HG03521 (cell line): ENCODE results near the gene ZNF783.
"Not testable (repeated sequence)": the region's sequence is repeated elsewhere in the genome, so short reads cannot be mapped to it uniquely, and the experiment has no call there.

Experiments
- ATAC-seq: cut with Tn5 transposase; IDR thresholded peaks from one replicate; pipeline ENCODE4 v1.9.1; 2021; ENCODE audit warnings: mild to moderate bottlenecking, moderate library complexity; ENCODE audit not compliant: unreplicated experiment

Gene ZNF783

DNA sequence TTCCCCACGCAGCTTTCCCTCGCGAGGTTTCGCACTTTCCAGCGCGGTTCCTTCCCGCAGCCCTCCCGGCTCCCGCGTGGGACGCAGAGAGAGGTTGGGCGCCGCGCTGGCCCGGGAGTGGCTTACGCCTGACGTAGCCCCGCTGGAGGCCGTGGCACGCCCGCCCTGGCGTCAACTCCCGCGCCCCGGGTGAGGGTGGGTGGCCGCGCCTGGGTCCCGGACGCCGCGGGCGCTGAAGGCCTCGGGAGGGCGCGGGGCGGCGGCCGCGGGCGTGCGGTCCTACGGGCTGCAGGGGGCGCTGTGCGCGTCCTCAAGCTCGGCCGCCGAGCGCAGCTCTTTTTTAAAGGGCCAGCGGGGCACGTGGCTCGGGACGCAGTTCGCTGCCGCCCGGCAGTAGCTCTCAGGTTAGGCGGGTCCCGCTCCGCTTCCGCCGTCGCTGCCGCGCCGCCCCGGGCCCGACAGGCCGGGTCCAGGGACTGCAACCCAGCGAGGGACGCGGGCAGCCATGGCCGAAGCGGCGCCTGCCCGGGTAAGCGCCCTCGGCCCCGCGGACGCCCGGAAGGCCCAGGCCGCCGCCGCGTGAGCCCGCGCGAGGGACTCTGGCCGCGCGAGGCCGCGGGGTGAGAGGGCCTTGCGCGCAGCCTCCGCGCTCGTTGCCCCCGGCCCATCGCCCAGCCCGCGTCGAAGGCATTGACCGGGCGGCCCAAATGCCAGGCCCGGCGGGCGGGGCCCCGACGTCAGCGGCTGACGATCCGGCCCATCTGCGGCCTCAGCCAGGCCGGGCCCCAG is at the start of gene ZNF783:
TSS of gene ZNF783 (plus strand) at position 368 of the 789 bp plus-strand sequence. CDS start at position 506, 138 bp downstream.
- ATAC-seq = peak; percentile 83

DNA sequence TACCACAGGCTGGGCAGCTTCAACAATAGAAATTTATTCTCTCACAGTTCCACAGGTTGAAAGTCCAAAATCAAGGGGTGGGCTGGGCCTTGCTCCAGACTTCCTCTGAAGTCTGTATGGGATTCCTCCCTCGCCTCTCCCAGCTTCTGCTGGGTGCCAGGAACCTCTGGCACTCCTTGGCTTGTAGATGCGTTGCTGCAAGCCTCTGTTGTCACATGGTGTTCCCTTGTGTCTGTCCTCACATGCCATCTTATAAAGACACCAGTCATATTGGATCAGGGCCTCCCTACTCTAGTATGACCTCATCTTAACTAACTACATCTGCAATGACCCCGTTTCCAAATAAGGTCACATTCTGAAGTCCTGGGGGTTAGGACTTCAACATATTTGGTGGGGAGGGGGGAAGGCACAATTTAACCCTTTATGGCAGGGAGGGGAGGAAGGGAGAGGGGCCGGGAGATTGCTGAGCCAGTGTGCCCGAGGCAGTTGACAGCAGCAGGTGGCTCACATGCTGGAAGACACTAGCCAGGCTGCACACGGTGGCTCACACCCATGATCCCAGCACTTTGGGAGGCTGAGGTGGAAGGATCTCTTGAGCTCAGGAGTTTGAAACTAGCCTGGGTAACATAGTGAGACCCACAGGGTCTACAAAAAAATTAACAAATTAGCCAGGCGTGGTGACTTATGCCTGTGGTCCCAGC is 47.8 kb upstream of the ZNF783 start:
- ATAC-seq = no peak

DNA sequence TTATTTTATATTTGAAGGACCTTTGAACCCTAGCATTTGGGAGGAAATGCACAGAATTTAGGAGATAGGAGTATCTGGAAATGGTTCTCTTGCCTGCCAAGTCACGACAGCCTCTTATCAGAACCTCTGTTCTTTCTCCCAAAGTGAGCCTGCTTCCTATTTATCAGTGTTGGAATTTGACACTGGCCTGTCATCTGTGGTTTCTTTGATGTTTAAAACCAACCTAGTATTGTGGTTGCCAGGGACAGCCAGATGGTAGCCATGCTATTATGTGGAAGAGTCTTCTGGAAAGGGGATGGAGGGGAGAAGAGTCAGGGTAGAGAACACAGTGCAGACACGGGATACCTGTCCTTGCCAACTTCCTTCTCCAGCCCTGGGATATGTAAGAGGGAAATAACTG is 45.6 kb upstream of the ZNF783 start:
- ATAC-seq = no peak

DNA sequence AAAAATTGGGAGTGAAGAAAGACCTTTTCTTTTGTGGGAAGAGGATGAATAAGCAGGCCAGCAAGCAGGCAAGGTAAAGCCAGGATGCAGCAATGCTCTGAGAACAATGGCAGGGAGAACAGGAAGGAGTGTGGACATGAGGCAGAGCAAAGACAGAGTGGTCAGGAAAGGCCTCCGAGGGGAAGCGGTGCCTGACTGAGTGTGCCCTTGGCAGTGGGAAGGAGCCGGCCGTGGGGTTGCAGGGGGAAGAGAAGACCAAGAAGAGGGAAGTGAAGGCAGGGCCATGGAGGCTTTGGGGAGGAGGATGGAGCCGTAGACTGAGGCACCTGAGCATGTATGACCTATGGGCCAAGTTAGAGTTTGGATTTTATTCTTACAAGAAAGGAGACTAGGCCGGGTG is 44.4 kb upstream of the ZNF783 start:
- no peak for ATAC-seq

DNA sequence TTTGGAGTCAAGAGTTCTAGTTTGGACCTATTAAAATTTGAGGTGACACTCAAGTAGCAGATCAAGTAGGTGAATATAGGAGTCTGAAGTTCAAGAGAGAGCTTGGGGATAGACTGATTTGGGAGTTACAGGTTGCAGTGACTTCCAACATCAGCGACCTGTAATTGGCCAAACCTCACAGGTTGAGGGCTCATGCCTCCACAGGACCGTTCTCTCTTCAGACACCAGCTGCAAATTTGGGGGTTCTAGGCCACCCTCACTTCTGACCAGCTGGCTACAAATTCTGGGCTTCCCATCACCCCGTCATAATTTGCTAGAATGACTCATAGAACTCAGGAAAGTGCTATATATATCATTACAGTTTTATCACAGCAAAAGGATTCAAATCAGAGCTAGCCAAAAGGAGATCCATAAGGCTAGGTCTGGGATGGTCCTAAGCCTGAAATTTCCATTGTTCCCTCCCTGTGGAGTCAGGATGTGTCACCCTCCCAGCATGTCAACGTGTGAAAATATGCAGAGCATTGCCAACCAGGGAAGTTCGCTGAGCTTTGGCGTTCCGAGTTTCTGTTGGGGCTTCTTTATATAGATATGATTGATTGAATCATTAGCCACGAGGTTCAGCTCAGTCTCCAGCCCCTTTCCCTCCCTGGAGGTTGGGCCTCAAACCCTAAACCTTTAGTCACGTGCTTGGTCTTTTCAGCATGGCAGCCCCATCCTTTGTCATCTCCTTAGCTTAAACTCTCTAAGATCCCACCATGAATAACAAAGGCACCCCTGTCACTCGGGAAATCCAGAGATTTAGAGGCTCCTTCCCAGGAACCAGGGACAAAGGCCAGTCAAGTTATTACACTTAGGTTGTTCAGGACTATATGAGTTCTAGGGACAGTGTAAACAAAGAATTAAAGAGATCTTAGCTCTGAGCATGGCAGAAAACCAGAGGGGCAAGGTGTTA is 43.3 kb upstream of the ZNF783 start:
- ATAC-seq = no peak

DNA sequence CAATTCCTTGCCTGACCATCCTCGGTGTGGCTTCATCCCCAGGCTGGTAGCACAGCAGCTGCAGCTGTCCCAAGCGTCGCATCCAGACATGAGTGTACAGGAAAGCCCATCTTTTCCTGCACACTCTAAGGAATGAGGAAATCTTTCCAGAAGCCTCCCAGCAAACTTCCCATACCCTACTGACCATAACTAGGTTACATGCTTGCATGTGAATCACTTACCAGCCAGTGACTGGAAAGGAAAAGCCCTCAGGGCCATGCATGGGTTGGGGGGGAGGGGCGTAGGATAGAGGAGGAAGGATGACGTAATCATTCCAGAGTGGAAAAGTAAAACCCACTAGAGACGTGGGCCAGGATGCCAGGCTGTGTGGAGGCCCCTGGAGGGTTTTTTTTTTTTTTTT is 41.5 kb upstream of the ZNF783 start:
- ATAC-seq = no peak

GRCh38 chr7:149223176-149223575 is 38.8 kb upstream of the ZNF783 start:
- no peak for ATAC-seq

- no peak for ATAC-seq
Observed at GRCh38 chr7:149223761-149224160, 38.2 kb upstream of the ZNF783 start.

DNA sequence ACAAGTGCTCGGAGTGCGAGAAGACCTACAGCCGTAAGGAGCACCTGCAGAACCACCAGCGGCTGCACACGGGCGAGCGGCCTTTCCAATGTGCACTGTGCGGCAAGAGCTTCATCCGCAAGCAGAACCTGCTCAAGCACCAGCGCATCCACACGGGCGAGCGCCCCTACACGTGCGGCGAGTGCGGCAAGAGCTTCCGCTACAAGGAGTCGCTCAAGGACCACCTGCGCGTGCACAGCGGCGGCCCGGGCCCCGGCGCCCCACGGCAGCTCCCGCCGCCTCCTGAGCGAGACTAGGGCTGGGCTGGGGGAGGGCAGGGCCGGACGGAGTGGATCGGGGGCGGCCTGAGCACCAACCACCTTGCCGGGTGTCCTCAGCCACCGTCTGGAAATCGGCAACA is 37.6 kb upstream of the ZNF783 start:
- no peak for ATAC-seq

DNA sequence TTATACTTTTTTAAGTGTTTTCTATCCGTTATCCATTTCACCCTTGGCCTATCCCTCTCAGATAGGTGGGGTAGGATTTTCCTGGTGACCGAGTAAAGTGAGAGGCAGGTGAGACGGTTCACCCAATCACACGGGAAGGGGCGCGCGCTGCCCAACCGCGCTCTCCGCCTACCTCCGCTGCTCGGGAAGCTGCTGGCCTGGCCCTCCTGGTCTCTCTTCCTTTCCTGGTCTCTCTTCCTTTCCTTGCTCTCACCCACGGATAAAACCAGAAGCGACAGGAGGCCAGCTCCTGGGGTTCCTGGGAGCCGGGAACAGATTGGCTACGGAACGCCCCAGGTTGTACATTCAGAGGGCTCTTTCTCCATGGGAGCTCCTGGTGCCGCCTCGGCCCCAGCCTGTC is 36.9 kb upstream of the ZNF783 start:
- no peak for ATAC-seq

GRCh38 chr7:149225656-149226055 is 36.3 kb upstream of the ZNF783 start:
- no peak for ATAC-seq

- not testable (repeated sequence) for ATAC-seq
Observed at GRCh38 chr7:149226366-149226765, 35.6 kb upstream of the ZNF783 start.

- ATAC-seq = no peak
Observed at GRCh38 chr7:149226840-149227494, 35.0 kb upstream of the ZNF783 start.

- ATAC-seq = no peak
Observed at GRCh38 chr7:149228831-149229471, 33.0 kb upstream of the ZNF783 start.

DNA sequence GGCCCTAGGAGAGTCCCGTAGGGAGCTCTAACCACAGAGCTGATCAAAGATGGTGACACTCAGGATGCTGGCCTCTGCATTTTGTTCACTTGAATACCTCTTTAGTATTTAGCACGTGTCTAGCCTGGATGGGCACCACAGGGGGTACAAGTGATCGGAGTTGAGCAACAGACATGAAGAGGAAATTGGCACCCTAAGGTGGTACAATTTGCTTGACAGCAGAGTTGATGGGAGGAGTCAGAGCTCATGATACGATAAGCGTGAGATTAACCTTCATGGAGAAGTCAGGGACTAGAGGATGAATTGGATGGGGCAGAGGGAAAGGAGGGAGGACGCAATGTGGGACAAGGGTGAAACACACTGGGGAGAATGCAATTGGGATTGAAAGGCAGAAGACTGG is 32.5 kb upstream of the ZNF783 start:
- ATAC-seq = no peak

DNA sequence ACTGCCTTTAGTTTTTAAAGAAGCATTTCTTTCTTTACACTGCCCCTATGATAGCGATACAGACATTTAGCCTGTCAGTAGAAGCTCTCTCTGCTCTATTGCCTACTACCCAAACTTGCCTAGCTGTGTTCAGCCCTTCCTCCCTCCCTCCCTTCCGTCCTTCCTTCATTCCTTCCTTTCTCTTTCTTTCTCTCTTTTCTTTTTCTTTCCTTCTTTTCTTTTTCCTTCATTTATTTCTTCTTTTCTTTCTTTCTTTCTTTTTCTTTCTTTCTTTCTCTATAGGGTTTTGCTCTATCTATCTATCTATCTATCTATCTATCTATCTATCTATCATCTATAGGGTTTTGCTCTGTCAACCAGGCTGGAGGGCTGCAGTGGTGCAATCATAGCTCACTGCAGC is 29.6 kb upstream of the ZNF783 start:
- no peak for ATAC-seq

DNA sequence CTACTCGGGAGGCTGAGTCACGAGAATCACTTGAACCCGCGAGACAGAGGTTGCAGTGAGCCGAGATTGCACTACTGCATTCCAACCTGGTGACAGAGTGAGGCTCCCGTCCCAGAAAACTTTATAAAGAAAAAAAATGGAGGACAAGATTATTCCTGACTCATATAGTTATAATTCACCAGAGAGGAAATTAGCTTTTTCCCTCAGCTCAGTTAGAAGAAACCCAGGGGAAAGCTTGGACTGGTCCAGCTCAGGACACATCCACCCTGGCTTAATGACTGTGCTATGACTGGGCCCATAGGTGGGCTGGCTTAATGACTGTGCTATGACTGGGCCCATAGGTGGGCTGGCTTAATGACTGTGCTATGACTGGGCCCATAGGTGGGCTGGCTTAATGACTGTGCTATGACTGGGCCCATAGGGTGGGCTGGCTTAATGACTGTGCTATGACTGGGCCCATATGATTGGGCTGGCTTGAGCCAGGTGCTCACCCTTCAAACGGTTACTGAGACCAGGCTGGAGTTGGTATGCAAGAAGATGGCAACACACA is 28.3 kb upstream of the ZNF783 start:
- not testable (repeated sequence) for ATAC-seq

GRCh38 chr7:149237502-149237901 is 24.5 kb upstream of the ZNF783 start:
- no peak for ATAC-seq

DNA sequence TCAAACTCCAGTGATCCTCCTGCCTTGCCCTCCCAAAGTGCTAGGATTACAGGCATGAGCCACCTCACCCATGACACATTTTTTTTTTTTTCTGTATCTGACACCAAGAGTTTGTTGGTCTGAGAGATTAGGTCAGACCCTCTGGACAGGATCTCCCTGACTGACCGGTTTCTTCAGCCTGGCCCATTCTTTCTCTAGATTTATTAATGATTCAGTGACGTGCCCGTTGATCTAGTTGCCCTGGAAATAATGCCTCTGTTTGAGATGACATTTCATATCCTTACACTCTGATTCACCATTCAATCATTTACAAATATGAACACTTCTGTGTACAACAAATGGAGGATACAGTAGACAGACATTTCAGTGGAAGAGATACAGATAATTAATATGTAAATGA is 23.9 kb upstream of the ZNF783 start:
- no peak for ATAC-seq
